DND-41 (cell line): Measurements from ENCODE around the gene YPEL3.

Experiments used
- ATAC-seq: fragments of 200-7000 bp; cut with Tn5 transposase; 3 replicates; pipeline ENCODE4 v1.9.1; 2021; ENCODE audit warnings: low read depth; ENCODE audit not compliant: insufficient read depth
- DNase-seq: peaks from one replicate; pipeline ENCODE4 v3.0.0-alpha.2; 2020
- H2AFZ ChIP-seq: 2 replicates; pipeline ENCODE4 v1.6.0; 2012; ENCODE audit warnings: low read depth, low read length
- H3K27ac ChIP-seq: 2 replicates; pipeline ENCODE4 v1.5.1; 2012; ENCODE audit warnings: low read length, inconsistent platforms
- H3K27me3 ChIP-seq: fragments of 200-600 bp; sonication (generic); 2 replicates; pipeline ENCODE4 v1.6.0; 2012; ENCODE audit warnings: low read length, mild to moderate bottlenecking, inconsistent platforms; ENCODE audit not compliant: insufficient read depth, poor library complexity
- H3K36me3 ChIP-seq: 2 replicates; pipeline ENCODE4 v1.5.1; 2012; ENCODE audit warnings: low read length, inconsistent platforms; ENCODE audit not compliant: insufficient read depth
- H3K4me1 ChIP-seq: 2 replicates; pipeline ENCODE4 v1.5.1; 2012; ENCODE audit warnings: mild to moderate bottlenecking, low read length; ENCODE audit not compliant: insufficient read depth
- H3K4me2 ChIP-seq: 2 replicates; pipeline ENCODE4 v1.6.0; 2012; ENCODE audit warnings: mild to moderate bottlenecking, moderate library complexity, low read length, inconsistent platforms; ENCODE audit not compliant: insufficient read depth
- H3K4me3 ChIP-seq, 2 experiments: fragments of 200-600 bp in 1 of 2; shearing (Covaris generic) in 1 of 2; 2 replicates each; pipeline ENCODE4 v1.5.1; 2012 to 2016; ENCODE audit warnings: inconsistent platforms in 2 of 2, low read length in 2 of 2, mild to moderate bottlenecking in 2 of 2, low read depth in 1 of 2, moderate library complexity in 1 of 2
- H3K79me2 ChIP-seq: 2 replicates; pipeline ENCODE4 v1.6.0; 2012; ENCODE audit warnings: low read length, inconsistent platforms; ENCODE audit not compliant: insufficient read depth
- H3K9ac ChIP-seq: 2 replicates; pipeline ENCODE4 v1.6.0; 2012; ENCODE audit warnings: low read depth, mild to moderate bottlenecking, inconsistent platforms, low read length, moderate library complexity
- H3K9me3 ChIP-seq: 2 replicates; pipeline ENCODE4 v1.5.1; 2012; ENCODE audit warnings: low read length, moderate library complexity, mild to moderate bottlenecking, inconsistent platforms; ENCODE audit not compliant: insufficient read depth, severe bottlenecking
- H4K20me1 ChIP-seq: 2 replicates; pipeline ENCODE4 v1.6.0; 2012; ENCODE audit warnings: low read length; ENCODE audit not compliant: insufficient read depth
- CTCF ChIP-seq: IDR thresholded peaks from 2 replicates; pipeline ENCODE4 v1.5.1; 2012; ENCODE audit warnings: borderline replicate concordance, low read length, moderate library complexity, mild to moderate bottlenecking; ENCODE audit not compliant: poor library complexity, severe bottlenecking; ENCODE audit errors: extremely low read depth
- EZH2 ChIP-seq: IDR thresholded peaks from 3 replicates; pipeline ENCODE4 v1.6.1; 2012; ENCODE audit warnings: borderline replicate concordance, low read depth, mild to moderate bottlenecking, moderate library complexity, low read length, inconsistent platforms; ENCODE audit not compliant: severe bottlenecking

YPEL3 gene

GRCh38 chr16:30054451-30054850, 41.6 kb downstream of the YPEL3 start:
- H3K36me3 ChIP-seq: peaks cover under 1% of the 10 kb centered on the region; the same call in 1 of the 2 replicates
- ATAC-seq: no peak
- peak overlapping the region; percentile 41 for H3K27ac ChIP-seq
- no peaks in the 10 kb centered on the region for H3K9me3 ChIP-seq
- H3K79me2 ChIP-seq: peaks cover 18% of the 10 kb centered on the region
- peak overlapping the region; percentile 42 for H3K9ac ChIP-seq
- no peak for TF ChIP-seq EZH2
- TF ChIP-seq CTCF: no peak
- H4K20me1 ChIP-seq: no peaks in the 10 kb centered on the region
- H2AFZ ChIP-seq: no peak overlapping the region
- H3K4me2 ChIP-seq: peak overlapping the region; percentile 97
- no peaks in the 10 kb centered on the region for H3K27me3 ChIP-seq
- peaks cover 32% of the 10 kb centered on the region for H3K4me1 ChIP-seq
- peak overlapping the region in 1 of 2 experiments; percentile 26; a peak in 2 of 4 replicates for H3K4me3 ChIP-seq
- no peak for DNase-seq

GRCh38 chr16:30053376-30054015, 42.5 kb downstream of the YPEL3 start:
- H3K4me3 ChIP-seq: peak overlapping the region; percentile 81 to 87
- peaks cover 18% of the 10 kb centered on the region for H3K79me2 ChIP-seq
- no peaks in the 10 kb centered on the region for H3K9me3 ChIP-seq
- DNase-seq (no peak), ATAC-seq (peak; percentile 26)
- H3K4me1 ChIP-seq: peaks cover 32% of the 10 kb centered on the region
- H3K36me3 ChIP-seq: no peaks in the 10 kb centered on the region; the same call in 1 of the 2 replicates
- H3K27me3 ChIP-seq: no peaks in the 10 kb centered on the region
- peak overlapping the region; percentile 97 for H3K4me2 ChIP-seq
- H3K27ac ChIP-seq: peak overlapping the region; percentile 85
- H2AFZ ChIP-seq: peak overlapping the region; percentile 92
- H4K20me1 ChIP-seq: no peaks in the 10 kb centered on the region
- TF ChIP-seq CTCF (no peak), EZH2 (no peak)
- peak overlapping the region; percentile 83 for H3K9ac ChIP-seq

- Histone ChIP-seq H3K27ac (peak overlapping the region; percentile 85), H3K36me3 (no peaks in the 10 kb centered on the region; the same call in 1 of the 2 replicates), H3K9me3 (no peaks in the 10 kb centered on the region), H2AFZ (peak overlapping the region; percentile 92), H3K4me2 (peak overlapping the region; percentile 97), H3K27me3 (no peaks in the 10 kb centered on the region), H3K79me2 (peaks cover 18% of the 10 kb centered on the region), H3K9ac (peak overlapping the region; percentile 83), H3K4me1 (peaks cover 32% of the 10 kb centered on the region), H3K4me3 (peak overlapping the region; percentile 81 to 87), H4K20me1 (no peaks in the 10 kb centered on the region)
- ATAC-seq (peak; percentile 84), DNase-seq (peak; percentile 93)
- TF ChIP-seq EZH2 (no peak), CTCF (no peak)
Measured at GRCh38 chr16:30052671-30053372, 43.2 kb downstream of the YPEL3 start.
